ENCODE measurements around the gene AP5M1. TPM values are rescaled to one million over a fixed set of nuclear protein-coding genes. Genes with fewer than 3 reads are reported as not detected.

The AP5M1 gene
- total and polyA plus RNA-seq, 2 of the 4 experiments (the other 2 are of a cell fraction) = 16.1 to 28.3 TPM

DNA sequence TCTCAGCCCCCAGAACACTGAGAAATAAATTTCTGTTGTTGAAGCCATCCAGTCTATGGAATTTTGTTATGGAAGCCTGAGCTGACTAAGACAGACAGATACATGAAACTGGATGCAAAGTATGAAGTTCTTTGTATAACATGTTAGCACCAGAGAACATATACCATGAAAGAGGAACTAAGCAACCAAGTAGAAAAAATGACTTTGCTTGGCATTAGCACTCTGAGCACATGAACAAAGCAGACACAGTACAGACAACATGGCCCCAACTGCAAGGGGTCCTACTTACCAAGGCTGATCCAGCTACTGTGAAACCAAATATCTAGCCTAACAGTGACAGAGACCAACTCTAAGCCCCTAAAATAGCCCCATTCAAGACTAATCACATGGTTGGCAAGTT is 13.9 kb upstream of the AP5M1 start:
- no peak overlapping the region for H3K4me3 ChIP-seq (ENCODE audit: insufficient read depth, low read depth, low read length)
- TF ChIP-seq MAZ (IDR thresholded peaks at IDR 0.05; ENCODE audit: borderline replicate concordance, low read depth, low read length) (no peak), MAFK (IDR thresholded peaks at IDR 0.05; ENCODE audit: low read depth, low read length) (no peak), RCOR1 (IDR thresholded peaks at IDR 0.05; ENCODE audit: insufficient replicate concordance, low read length) (no peak), FOS (IDR thresholded peaks at IDR 0.05; ENCODE audit: low read depth, low read length) (no peak), NFE2L2 (IDR thresholded peaks at IDR 0.05; ENCODE audit: low read depth, low read length) (no peak), CEBPB (IDR thresholded peaks at IDR 0.05; ENCODE audit: low read depth, low read length) (no peak), POLR2A (IDR thresholded peaks at IDR 0.05; ENCODE audit: low read depth, low read length) (no peak), RAD21 (IDR thresholded peaks at IDR 0.05; ENCODE audit: low read length) (no peak), BHLHE40 (IDR thresholded peaks at IDR 0.05; ENCODE audit: low read depth, low read length) (no peak), CHD1 (IDR thresholded peaks at IDR 0.05; ENCODE audit: low read depth, low read length) (no peak), SMC3 (IDR thresholded peaks at IDR 0.05; ENCODE audit: low read depth, low read length) (no peak), MXI1 (IDR thresholded peaks at IDR 0.05; ENCODE audit: borderline replicate concordance, low read depth, low read length) (no peak), RFX5 (IDR thresholded peaks at IDR 0.05; ENCODE audit: low read depth, low read length) (no peak)
- TF ChIP-seq, protein P1, sequence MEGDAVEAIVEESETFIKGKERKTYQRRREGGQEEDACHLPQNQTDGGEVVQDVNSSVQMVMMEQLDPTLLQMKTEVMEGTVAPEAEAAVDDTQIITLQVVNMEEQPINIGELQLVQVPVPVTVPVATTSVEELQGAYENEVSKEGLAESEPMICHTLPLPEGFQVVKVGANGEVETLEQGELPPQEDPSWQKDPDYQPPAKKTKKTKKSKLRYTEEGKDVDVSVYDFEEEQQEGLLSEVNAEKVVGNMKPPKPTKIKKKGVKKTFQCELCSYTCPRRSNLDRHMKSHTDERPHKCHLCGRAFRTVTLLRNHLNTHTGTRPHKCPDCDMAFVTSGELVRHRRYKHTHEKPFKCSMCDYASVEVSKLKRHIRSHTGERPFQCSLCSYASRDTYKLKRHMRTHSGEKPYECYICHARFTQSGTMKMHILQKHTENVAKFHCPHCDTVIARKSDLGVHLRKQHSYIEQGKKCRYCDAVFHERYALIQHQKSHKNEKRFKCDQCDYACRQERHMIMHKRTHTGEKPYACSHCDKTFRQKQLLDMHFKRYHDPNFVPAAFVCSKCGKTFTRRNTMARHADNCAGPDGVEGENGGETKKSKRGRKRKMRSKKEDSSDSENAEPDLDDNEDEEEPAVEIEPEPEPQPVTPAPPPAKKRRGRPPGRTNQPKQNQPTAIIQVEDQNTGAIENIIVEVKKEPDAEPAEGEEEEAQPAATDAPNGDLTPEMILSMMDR (conservative IDR thresholded peaks at IDR 0.05; ENCODE audit: low read depth, low read length) = no peak
- TF ChIP-seq, protein P2, sequence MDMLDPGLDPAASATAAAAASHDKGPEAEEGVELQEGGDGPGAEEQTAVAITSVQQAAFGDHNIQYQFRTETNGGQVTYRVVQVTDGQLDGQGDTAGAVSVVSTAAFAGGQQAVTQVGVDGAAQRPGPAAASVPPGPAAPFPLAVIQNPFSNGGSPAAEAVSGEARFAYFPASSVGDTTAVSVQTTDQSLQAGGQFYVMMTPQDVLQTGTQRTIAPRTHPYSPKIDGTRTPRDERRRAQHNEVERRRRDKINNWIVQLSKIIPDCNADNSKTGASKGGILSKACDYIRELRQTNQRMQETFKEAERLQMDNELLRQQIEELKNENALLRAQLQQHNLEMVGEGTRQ (IDR thresholded peaks at IDR 0.05; ENCODE audit: low read depth, low read length) = no peak
- TF ChIP-seq, protein P3, sequence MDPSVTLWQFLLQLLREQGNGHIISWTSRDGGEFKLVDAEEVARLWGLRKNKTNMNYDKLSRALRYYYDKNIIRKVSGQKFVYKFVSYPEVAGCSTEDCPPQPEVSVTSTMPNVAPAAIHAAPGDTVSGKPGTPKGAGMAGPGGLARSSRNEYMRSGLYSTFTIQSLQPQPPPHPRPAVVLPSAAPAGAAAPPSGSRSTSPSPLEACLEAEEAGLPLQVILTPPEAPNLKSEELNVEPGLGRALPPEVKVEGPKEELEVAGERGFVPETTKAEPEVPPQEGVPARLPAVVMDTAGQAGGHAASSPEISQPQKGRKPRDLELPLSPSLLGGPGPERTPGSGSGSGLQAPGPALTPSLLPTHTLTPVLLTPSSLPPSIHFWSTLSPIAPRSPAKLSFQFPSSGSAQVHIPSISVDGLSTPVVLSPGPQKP (IDR thresholded peaks at IDR 0.05; ENCODE audit: borderline replicate concordance, low read depth, low read length) = no peak
- no peak overlapping the region for H4K8ac ChIP-seq (ENCODE audit: low read depth in 2 of 2, low read length in 2 of 2)
- H3K4me2 ChIP-seq (ENCODE audit: low read depth, low read length) = no peak overlapping the region
- no peak overlapping the region for H2BK15ac ChIP-seq (ENCODE audit: low read depth, low read length)
- no peak overlapping the region for H3K27ac ChIP-seq (ENCODE audit: insufficient read depth, low read length)
- ChIA-PET POLR2A (ENCODE audit: unreplicated experiment) (no interaction called here), CTCF (interaction anchor here (0.6 kb wide), 1 partner anchor 1252 kb away, joined by 6 read pairs; no protein-coding TSS in a partner anchor)
- H2BK5ac ChIP-seq (ENCODE audit: low read depth, low read length, poor library complexity, severe bottlenecking) = no peak overlapping the region
- in situ Hi-C loops (cut with MboI; ENCODE audit: low sequenced_read_pairs) = loop anchor here (25.0 kb wide), 1 partner anchor 982 kb away; the partner anchor contains the start of gene PSMA3
- no peak overlapping the region for H4K5ac ChIP-seq (ENCODE audit: low read depth, low read length)
- H3K56ac ChIP-seq (ENCODE audit: extremely low read depth, insufficient read depth, low read length) = no peak overlapping the region
- H3K9me1 ChIP-seq (ENCODE audit: insufficient read depth, low read length) = no peaks in the 10 kb centered on the region; the same call in none of the 2 replicates
- peaks cover 32 to 62% of the 10 kb centered on the region in 2 experiments for H3K79me1 ChIP-seq (ENCODE audit: low read depth in 1 of 2, low read length in 2 of 2)
- no peak overlapping the region for H3K18ac ChIP-seq (ENCODE audit: low read depth, low read length)
- no peak overlapping the region for H2BK20ac ChIP-seq (ENCODE audit: low read depth, low read length)
- no peak overlapping the region for H4K91ac ChIP-seq (ENCODE audit: insufficient read depth, low read depth, low read length)
- H3K36me3 ChIP-seq (ENCODE audit: control insufficient read depth, insufficient read depth, low read length) = peaks cover 2% of the 10 kb centered on the region; the same call in 1 of the 2 replicates
- peaks cover 2% of the 10 kb centered on the region; the same call in 1 of the 2 replicates for H3K4me1 ChIP-seq (ENCODE audit: control insufficient read depth, insufficient read depth, low read length)
- H3K9me3 ChIP-seq (ENCODE audit: control insufficient read depth, insufficient read depth, low read length) = no peaks in the 10 kb centered on the region
- dilution Hi-C loops (cut with HindIII; ENCODE audit: low sequenced_read_pairs, unreplicated experiment) = no loop called here
- H3K23ac ChIP-seq (ENCODE audit: low read depth, low read length) = no peak overlapping the region
- H2AFZ ChIP-seq (replicated peaks; ENCODE audit: low read length, poor library complexity) = no peak overlapping the region
- no peak overlapping the region for H2AK9ac ChIP-seq (replicated peaks; ENCODE audit: low read depth, low read length, poor library complexity)
- H3K4ac ChIP-seq (ENCODE audit: low read depth, low read length) = no peak overlapping the region
- no TSS peak for BruUV-seq (replicated peaks)
- ATAC-seq (ENCODE audit: low read depth) (no peak), DNase-seq (no peak)
- H3K9ac ChIP-seq (ENCODE audit: low read depth, low read length) = no peak overlapping the region
- no peak overlapping the region for H2AK5ac ChIP-seq (ENCODE audit: low read depth, low read length)
- no peaks in the 10 kb centered on the region for H3K27me3 ChIP-seq (ENCODE audit: control insufficient read depth, insufficient read depth, low read length)
- H2BK120ac ChIP-seq (ENCODE audit: low read depth, low read length) = no peak overlapping the region
- H3K14ac ChIP-seq (replicated peaks; ENCODE audit: low read depth, low read length) = no peak overlapping the region
- intact Hi-C loops (cut with micrococcal nuclease) = no loop called here
- peaks cover 43% of the 10 kb centered on the region for H4K20me1 ChIP-seq (ENCODE audit: insufficient read depth, low read length)
